AG09309 (cell line): ENCODE measurements around the gene RHCE.

Experiments
- DNase-seq: peaks from one replicate; pipeline ENCODE4 v3.0.0-alpha.2; 2010; ENCODE audit warnings: low read depth
- H3K4me3 ChIP-seq: 2 replicates; pipeline ENCODE4 v1.5.1; 2011; ENCODE audit warnings: mild to moderate bottlenecking, low read depth, low read length, moderate library complexity; ENCODE audit not compliant: control insufficient read depth
- TF ChIP-seq, protein P1 (sequence below): IDR thresholded peaks from 2 replicates; pipeline ENCODE4 v1.5.1; 2011; ENCODE audit warnings: mild to moderate bottlenecking, low read depth, low read length, inconsistent platforms; ENCODE audit not compliant: insufficient read depth, control insufficient read depth; ENCODE audit errors: missing control alignments

Gene RHCE

DNA sequence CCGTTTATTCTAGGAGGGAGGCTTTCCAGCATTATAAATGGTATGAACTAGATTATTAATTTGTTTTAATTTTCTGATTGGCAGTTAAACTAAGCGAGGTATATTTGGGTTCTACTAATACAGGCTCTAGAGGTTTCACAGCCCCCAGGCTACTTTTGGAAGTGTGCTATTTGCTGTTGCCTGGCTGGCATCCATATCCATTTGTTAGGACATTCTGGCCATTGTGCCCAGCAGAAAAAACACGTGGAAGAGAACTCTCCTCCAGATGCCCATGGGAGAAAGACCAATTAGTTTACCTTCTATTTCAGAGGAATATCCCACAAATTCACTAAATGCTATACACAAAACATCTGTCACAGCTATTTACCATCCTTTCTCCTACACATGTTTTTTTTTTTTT lies 39.4 kb upstream of the RHCE start:
- no peak for DNase-seq
- TF ChIP-seq, protein P1, sequence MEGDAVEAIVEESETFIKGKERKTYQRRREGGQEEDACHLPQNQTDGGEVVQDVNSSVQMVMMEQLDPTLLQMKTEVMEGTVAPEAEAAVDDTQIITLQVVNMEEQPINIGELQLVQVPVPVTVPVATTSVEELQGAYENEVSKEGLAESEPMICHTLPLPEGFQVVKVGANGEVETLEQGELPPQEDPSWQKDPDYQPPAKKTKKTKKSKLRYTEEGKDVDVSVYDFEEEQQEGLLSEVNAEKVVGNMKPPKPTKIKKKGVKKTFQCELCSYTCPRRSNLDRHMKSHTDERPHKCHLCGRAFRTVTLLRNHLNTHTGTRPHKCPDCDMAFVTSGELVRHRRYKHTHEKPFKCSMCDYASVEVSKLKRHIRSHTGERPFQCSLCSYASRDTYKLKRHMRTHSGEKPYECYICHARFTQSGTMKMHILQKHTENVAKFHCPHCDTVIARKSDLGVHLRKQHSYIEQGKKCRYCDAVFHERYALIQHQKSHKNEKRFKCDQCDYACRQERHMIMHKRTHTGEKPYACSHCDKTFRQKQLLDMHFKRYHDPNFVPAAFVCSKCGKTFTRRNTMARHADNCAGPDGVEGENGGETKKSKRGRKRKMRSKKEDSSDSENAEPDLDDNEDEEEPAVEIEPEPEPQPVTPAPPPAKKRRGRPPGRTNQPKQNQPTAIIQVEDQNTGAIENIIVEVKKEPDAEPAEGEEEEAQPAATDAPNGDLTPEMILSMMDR: no peak
- no peak overlapping the region for H3K4me3 ChIP-seq

DNA sequence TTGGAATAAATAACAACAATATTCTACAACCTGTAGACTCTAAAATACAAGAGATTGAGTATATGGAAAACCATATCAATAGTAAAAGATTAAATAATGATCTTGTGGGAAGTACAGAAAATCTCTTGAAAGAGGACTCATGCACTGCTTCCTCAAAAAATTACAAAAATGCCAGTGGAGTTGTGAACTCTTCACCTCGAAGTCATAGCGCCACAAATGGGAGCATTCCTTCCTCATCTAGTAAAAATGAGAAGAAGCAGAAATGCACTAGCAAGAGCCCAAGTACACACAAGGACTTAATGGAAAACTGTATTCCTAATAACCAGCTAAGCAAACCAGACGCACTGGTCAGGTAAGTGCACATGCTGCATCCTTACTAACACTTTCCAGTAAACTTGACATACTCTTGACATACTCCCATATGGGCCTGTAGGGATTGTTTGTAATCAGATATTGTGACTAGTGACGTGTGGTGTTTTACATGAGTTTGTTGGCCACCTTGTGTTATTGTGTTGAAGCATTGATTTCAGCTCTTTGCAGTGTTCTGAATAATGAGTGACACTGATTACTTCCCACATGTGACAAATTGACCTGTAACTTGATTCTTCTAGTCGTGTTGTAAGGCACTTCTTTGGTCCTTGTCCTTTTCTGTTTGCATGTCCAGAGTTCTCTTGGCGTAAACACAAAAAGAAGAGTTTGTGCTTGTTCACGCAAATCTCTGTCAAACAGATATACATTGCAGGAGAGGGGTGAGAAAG lies 38.1 kb upstream of the RHCE start:
- no peak overlapping the region for H3K4me3 ChIP-seq
- DNase-seq: no peak
- TF ChIP-seq, protein P1: no peak

DNA sequence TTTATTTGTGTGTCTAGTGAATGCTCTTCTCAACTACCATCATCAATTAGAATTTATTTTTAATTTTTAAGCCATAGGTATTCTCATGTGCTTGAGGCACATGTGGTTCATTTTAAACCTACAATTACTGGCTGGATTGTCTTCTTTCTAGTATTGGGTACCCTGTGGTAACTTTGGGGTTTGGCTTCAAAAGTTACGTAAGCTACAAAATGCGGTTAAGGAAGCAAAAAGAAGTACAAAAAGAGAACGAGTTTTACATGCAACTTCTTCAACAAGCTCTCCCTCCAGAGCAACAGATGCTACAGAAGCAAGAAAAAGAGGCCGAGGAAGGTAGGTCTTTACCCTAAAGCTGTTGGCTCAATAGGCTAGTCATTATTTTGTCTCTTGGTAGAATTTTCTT lies 35.9 kb upstream of the RHCE start:
- TF ChIP-seq, protein P1: no peak
- no peak for DNase-seq
- no peak overlapping the region for H3K4me3 ChIP-seq

DNA sequence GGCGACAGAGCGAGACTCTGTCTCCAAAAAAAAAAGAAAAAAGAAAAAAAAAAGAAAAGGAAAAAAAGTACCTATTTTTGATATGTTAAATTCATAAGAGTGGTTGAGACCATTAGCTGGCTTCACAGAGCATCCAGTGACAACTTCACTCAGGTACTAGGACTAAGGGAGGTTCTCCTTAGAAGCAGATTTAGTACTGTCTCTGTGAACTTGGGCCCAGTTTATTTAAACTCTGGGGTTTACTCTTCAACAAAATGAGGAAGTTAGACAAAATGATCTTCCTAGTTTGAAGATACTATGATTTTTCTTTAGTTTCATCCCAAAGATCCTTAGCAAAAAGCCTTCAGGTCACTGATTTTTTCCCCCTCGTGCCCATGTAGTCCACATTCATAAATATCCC lies 31.3 kb upstream of the RHCE start:
- no peak overlapping the region for H3K4me3 ChIP-seq
- TF ChIP-seq, protein P1: no peak
- DNase-seq: no peak

DNA sequence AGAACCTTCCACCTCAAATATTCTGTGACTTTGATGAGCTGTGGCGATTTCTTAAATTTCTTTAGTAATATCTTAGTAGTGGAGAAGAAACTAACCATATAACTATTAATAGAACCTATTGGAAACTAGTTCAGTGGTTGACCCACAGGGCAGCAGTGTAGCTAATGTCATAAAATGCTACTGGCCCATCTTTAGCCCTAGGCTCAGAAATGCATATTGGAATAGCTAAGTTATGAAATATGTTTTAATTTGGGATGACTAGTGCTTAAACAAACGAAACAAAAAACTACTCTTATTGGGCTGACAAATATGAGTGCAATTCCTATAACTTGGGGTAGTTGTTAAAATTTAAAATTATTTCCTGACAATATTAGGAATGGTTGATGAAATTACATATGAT lies 30.3 kb upstream of the RHCE start:
- DNase-seq: no peak
- no peak overlapping the region for H3K4me3 ChIP-seq
- TF ChIP-seq, protein P1: no peak

DNA sequence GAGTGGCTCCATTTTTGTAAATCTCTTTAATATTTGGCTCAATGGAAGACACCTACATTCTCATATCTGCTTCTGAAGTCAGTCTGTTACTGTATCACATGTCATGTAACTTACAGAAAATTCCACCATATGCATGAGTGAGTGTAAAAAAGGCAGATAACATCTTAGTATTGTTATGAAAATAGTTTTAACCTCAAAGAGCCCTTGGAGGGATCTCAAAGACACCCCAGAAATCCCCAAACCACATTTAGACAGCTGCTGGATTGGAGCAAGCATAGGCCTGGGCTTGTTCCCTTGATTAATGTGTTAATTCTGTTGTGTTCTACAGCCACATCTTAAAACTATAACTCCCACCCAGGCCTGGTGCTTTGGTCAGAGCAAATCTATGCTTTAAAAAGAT lies 26.9 kb upstream of the RHCE start:
- DNase-seq: no peak
- no peak overlapping the region for H3K4me3 ChIP-seq
- TF ChIP-seq, protein P1: no peak
